GM23248 (cell line): ENCODE measurements around the gene DIRAS3.

ENCODE experiments used
- EZH2 ChIP-seq: fragments of 200-600 bp; sonication (generic); IDR thresholded peaks from 2 replicates; pipeline ENCODE4 v1.6.1; 2018; ENCODE audit warnings: antibody characterized with exemption, mild to moderate bottlenecking; ENCODE audit not compliant: insufficient read depth, poor library complexity, severe bottlenecking
- EZH2phosphoT487 ChIP-seq: fragments of 200-600 bp; sonication (generic); IDR thresholded peaks from 2 replicates; pipeline ENCODE4 v1.6.1; 2018; ENCODE audit warnings: antibody characterized with exemption, moderate library complexity, mild to moderate bottlenecking, low read depth; ENCODE audit not compliant: insufficient read depth

DNA sequence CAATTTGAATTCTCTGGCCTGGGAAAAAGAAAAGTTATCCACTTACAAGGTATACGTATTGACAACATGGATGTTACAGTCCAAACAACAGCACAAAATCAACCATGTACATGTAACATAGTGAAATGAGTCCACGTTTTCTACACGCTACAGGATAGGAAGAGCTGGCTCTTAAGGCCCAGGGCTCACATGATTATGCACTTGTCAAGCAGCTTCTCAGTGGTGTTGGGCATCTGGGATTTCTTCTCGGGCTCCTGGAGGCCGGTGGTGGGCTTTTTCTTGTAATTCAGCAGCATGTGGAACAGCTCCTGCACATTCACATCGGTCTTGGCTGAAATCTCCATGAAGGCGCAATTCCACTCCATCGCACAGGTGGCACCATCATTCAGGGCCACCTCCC, 4.0 kb downstream of the DIRAS3 start:
- TF ChIP-seq EZH2phosphoT487 (no peak), EZH2 (no peak)
